OCI-LY3 (cell line): ENCODE data around the gene MYO5B.

Experiments used
- EZH2phosphoT487 ChIP-seq: fragments of 200-600 bp; shearing (Covaris generic); IDR thresholded peaks from 2 replicates; pipeline ENCODE4 v1.6.1; 2018; ENCODE audit warnings: antibody characterized with exemption, mixed run types, low read depth
- TF ChIP-seq, protein P1 (sequence below): fragments of 200-600, 300-600 bp; sonication (generic); IDR thresholded peaks from 2 replicates; pipeline ENCODE4 v1.5.1; 2014; ENCODE audit warnings: antibody characterized with exemption, low read length, low read depth

DNA sequence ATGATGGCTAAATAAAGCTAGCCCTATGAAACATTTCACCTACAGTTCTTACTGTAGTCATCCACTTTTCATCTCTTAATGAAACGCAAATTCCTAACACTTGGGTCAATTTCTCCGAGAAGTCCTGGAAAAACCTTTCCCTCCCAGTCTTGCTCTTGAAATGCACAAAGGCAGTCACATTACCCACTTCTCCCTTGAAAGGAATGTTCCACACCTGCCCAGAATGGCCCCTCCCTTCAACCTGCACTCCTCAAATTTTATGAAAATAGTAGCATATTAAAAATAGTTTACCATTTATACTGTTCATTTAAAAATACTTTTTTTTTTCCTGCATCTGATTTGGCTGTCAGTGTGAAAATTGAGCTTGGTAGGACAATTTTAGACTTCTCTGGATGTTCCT is 316.9 kb downstream of the MYO5B start:
- TF ChIP-seq, protein P1, sequence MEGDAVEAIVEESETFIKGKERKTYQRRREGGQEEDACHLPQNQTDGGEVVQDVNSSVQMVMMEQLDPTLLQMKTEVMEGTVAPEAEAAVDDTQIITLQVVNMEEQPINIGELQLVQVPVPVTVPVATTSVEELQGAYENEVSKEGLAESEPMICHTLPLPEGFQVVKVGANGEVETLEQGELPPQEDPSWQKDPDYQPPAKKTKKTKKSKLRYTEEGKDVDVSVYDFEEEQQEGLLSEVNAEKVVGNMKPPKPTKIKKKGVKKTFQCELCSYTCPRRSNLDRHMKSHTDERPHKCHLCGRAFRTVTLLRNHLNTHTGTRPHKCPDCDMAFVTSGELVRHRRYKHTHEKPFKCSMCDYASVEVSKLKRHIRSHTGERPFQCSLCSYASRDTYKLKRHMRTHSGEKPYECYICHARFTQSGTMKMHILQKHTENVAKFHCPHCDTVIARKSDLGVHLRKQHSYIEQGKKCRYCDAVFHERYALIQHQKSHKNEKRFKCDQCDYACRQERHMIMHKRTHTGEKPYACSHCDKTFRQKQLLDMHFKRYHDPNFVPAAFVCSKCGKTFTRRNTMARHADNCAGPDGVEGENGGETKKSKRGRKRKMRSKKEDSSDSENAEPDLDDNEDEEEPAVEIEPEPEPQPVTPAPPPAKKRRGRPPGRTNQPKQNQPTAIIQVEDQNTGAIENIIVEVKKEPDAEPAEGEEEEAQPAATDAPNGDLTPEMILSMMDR, result no peak
- no peak for TF ChIP-seq EZH2phosphoT487
